A549 (cell line): ENCODE data around the gene SMIM21. TPM values are rescaled to one million over a fixed set of nuclear protein-coding genes. Genes with fewer than 3 reads are reported as not detected.

Experiments
- ATAC-seq, 2 experiments: fragments of 200-7000 bp in 1 of 2; fragments of >200 bp in 1 of 2; cut with Nextera tagmentation in 1 of 2; cut with Tn5 transposase in 1 of 2; 3 replicates each; pipeline versions ENCODE4 v1.8.0 to v1.9.1; 2018 to 2020; ENCODE audit warnings: mild to moderate bottlenecking in 1 of 2, moderate library complexity in 1 of 2
- CTCF ChIA-PET: fragments of 300-600 bp; sonication (Branson Sonifier 250); formaldehyde crosslinking; extraction: SDS; loops from one replicate; lab custom pipeline; 2021; ENCODE audit warnings: antibody characterized with exemption, inconsistent platforms; lab: Yijun Ruan, JAX
- POLR2A ChIA-PET: fragments of 350-600 bp; formaldehyde crosslinking; extraction: SDS; loops from one replicate; lab custom pipeline; 2021; ENCODE audit warnings: antibody characterized with exemption, inconsistent platforms; lab: Yijun Ruan, JAX
- DNase-seq, 2 experiments: peaks; one replicate each; pipeline versions ENCODE4 v3.0.0 to v3.0.0-alpha.2; 2011 to 2016; ENCODE audit warnings: low read depth in 1 of 2, low spot score in 1 of 2
- FAIRE-seq: peaks from 2 replicates; lab custom pipeline; 2011; peaks lifted over from hg19 to GRCh38; lab: Jason Lieb, UNC
- H3K27ac ChIP-seq, 2 experiments: fragments of >200 bp; sonication (Bioruptor Twin); formaldehyde crosslinking; 3 replicates each; pipeline ENCODE4 v1.5.1; 2016 to 2017
- H3K4me1 ChIP-seq: fragments of >200 bp; sonication (Bioruptor Twin); formaldehyde crosslinking; 3 replicates; pipeline ENCODE4 v1.6.1; 2016
- H3K4me2 ChIP-seq: fragments of >200 bp; sonication (Bioruptor Twin); formaldehyde crosslinking; 3 replicates; pipeline ENCODE4 v1.6.1; 2016
- H3K4me3 ChIP-seq: fragments of >200 bp; sonication (Bioruptor Twin); formaldehyde crosslinking; 3 replicates; pipeline ENCODE4 v1.5.1; 2016
- H3K9me3 ChIP-seq: fragments of >200 bp; sonication (Bioruptor Twin); formaldehyde crosslinking; 3 replicates; pipeline ENCODE4 v1.6.1; 2016
- CBX2 ChIP-seq: fragments of 200-600 bp; sonication (generic); IDR thresholded peaks from 2 replicates; pipeline ENCODE4 v1.6.1; 2016; ENCODE audit warnings: low read depth, mild to moderate bottlenecking, borderline replicate concordance
- CEBPB ChIP-seq, 2 experiments: fragments of >200 bp in 1 of 2; sonication (Bioruptor Twin) in 1 of 2; formaldehyde crosslinking in 1 of 2; IDR thresholded peaks; 2 replicates each; pipeline ENCODE4 v1.6.1; 2012 to 2016
- EHMT2 ChIP-seq: fragments of 200-600 bp; sonication (generic); IDR thresholded peaks from 2 replicates; pipeline ENCODE4 v1.6.1; 2016; ENCODE audit warnings: antibody characterized with exemption, low read depth, mild to moderate bottlenecking, moderate library complexity
- ELK1 ChIP-seq: fragments of 150-350 bp; IDR thresholded peaks from 2 replicates; pipeline ENCODE4 v1.6.1; 2014; ENCODE audit warnings: low read depth, mild to moderate bottlenecking, low read length
- GATA3 ChIP-seq: IDR thresholded peaks from 2 replicates; pipeline ENCODE4 v1.6.1; 2012; ENCODE audit warnings: borderline replicate concordance
- HOXB13 ChIP-seq: fragments of 250-450 bp; sonication (Bioruptor Pico); IDR thresholded peaks from 2 replicates; pipeline ENCODE4 v1.5.0; 2020; ENCODE audit warnings: low read depth, mild to moderate bottlenecking, moderate library complexity
- JUNB ChIP-seq: fragments of >200 bp; sonication (Bioruptor Twin); formaldehyde crosslinking; IDR thresholded peaks from 2 replicates; pipeline ENCODE4 v1.6.1; 2016
- KDM1A ChIP-seq: fragments of 200-600 bp; sonication (generic); IDR thresholded peaks from 2 replicates; pipeline ENCODE4 v1.6.1; 2016; ENCODE audit warnings: low read depth, mild to moderate bottlenecking
- KDM5A ChIP-seq: fragments of 200-600 bp; sonication (generic); IDR thresholded peaks from 2 replicates; pipeline ENCODE4 v1.6.1; 2016; ENCODE audit warnings: antibody characterized with exemption, mild to moderate bottlenecking
- MAZ ChIP-seq: fragments of 150-350 bp; IDR thresholded peaks from 2 replicates; pipeline ENCODE4 v1.6.1; 2014; ENCODE audit warnings: antibody characterized with exemption, low read depth, low read length, borderline replicate concordance
- NPAS2 ChIP-seq: fragments of 250-450 bp; sonication (Bioruptor Pico); IDR thresholded peaks from 2 replicates; pipeline ENCODE4 v1.8.0; 2022; ENCODE audit warnings: mild to moderate bottlenecking, moderate library complexity, borderline replicate concordance
- NR3C1 ChIP-seq: fragments of >200 bp; sonication (Bioruptor Twin); formaldehyde crosslinking; IDR thresholded peaks from 3 replicates; pipeline ENCODE4 v1.6.1; 2017
- POLR2AphosphoS2 ChIP-seq: conservative IDR thresholded peaks from 2 replicates; pipeline ENCODE4 v1.6.1; 2012; ENCODE audit warnings: low read length, improper control_type of control experiment, inconsistent platforms
- RARB ChIP-seq: fragments of 250-450 bp; sonication (Bioruptor Pico); IDR thresholded peaks from 2 replicates; pipeline ENCODE4 v1.8.0; 2021; ENCODE audit warnings: mild to moderate bottlenecking, moderate library complexity
- RNF2 ChIP-seq: fragments of 200-600 bp; sonication (generic); IDR thresholded peaks from 2 replicates; pipeline ENCODE4 v1.6.1; 2016; ENCODE audit warnings: low read depth, mild to moderate bottlenecking, antibody characterized with exemption, moderate library complexity, borderline replicate concordance
- SMC3 ChIP-seq: fragments of >200 bp; sonication (Bioruptor Twin); formaldehyde crosslinking; IDR thresholded peaks from 3 replicates; pipeline ENCODE4 v1.6.1; 2018; ENCODE audit warnings: inconsistent platforms
- SREBF2 ChIP-seq: fragments of 450-650 bp; IDR thresholded peaks from 2 replicates; pipeline ENCODE4 v1.6.1; 2014; ENCODE audit warnings: mild to moderate bottlenecking, moderate library complexity
- TFCP2L1 ChIP-seq: fragments of 250-450 bp; sonication (Bioruptor Pico); IDR thresholded peaks from 2 replicates; pipeline ENCODE4 v1.5.0; 2021; ENCODE audit warnings: mild to moderate bottlenecking
- TP53 ChIP-seq: fragments of 250-450 bp; sonication (Bioruptor Pico); IDR thresholded peaks from 2 replicates; pipeline ENCODE4 v1.5.0; 2021; ENCODE audit warnings: mild to moderate bottlenecking, moderate library complexity
- ZNF302 ChIP-seq: fragments of 250-450 bp; sonication (Bioruptor Pico); IDR thresholded peaks from 2 replicates; pipeline ENCODE4 v1.9.0; 2021; ENCODE audit warnings: inconsistent platforms, mild to moderate bottlenecking, moderate library complexity
- ZSCAN20 ChIP-seq: fragments of 250-450 bp; sonication (Bioruptor Pico); IDR thresholded peaks from 2 replicates; pipeline ENCODE4 v1.8.0; 2022; ENCODE audit warnings: mild to moderate bottlenecking, moderate library complexity
- WGBS: methylation state at CpG from one replicate; pipeline ENCODE4 v1.1.6; 2017; ENCODE audit errors: missing lambda C conversion rate; 5-methylcytosine and 5-hydroxymethylcytosine counted together
- polyA plus RNA-seq, 4 experiments: library from polyadenylated mRNA; depleted of rRNA in 3 of 4; stranded (reverse); fragments of >200 nt; fragmentation: RNase III in 1 of 4; extraction: RNeasy Plus Mini Kit Qiagen cat#74134 plus additional on column Dnase treatment in 1 of 4; gene quantifications; 2 replicates in 3 of 4; 3 replicates in 1 of 4; pipeline ENCODE4 v1.2.3, GENCODE V29; 2011 to 2017
- TF ChIP-seq, protein P1 (sequence below): fragments of >200 bp; sonication (Bioruptor Twin); formaldehyde crosslinking; IDR thresholded peaks from 3 replicates; pipeline ENCODE4 v1.5.1; 2016
- TF ChIP-seq, protein P2 (sequence below): IDR thresholded peaks from 2 replicates; pipeline ENCODE4 v1.6.1; 2012
- TF ChIP-seq, protein P3 (sequence below): IDR thresholded peaks from 2 replicates; pipeline ENCODE4 v1.6.1; 2012; ENCODE audit warnings: low read depth, borderline replicate concordance
- TF ChIP-seq, protein P4 (sequence below): fragments of >200 bp; sonication (Bioruptor Twin); formaldehyde crosslinking; IDR thresholded peaks from 2 replicates; pipeline ENCODE4 v1.6.1; 2016
- TF ChIP-seq, protein P5 (sequence below): fragments of 250-450 bp; sonication (Bioruptor Pico); IDR thresholded peaks from 2 replicates; pipeline ENCODE4 v1.5.0; 2021; ENCODE audit warnings: mild to moderate bottlenecking, moderate library complexity, borderline replicate concordance

Gene SMIM21
- polyA plus RNA-seq, 2 of the 4 experiments (the other 2 are of a cell fraction), result not detected

DNA sequence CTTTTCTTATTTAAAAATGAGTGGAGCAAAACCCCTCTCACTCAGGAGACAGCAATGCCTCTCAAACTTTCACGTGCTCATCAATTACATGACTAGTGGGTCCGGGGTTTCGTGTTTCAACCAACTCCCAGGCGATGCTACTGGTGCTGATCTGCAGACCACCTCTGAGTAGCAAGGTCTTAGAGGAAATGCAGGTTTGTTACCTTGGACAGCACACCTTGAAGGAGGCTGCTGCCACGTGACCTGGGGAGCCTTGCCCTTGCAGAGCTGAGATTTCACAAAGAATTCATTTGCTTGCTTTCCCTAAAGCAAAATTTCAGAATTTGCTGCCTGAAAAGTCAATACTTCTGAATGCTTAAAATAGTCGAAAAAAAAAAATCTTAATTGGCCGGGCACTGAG, 32.4 kb downstream of the SMIM21 start:
- no peak for ATAC-seq
- no peak for DNase-seq
- 42% methylated on average over 6 of the region's 7 CpGs for WGBS
- no peak overlapping the region for H3K27ac ChIP-seq
- no peaks in the 10 kb centered on the region for H3K9me3 ChIP-seq
- FAIRE-seq, result no peak
- no peak overlapping the region for H3K4me3 ChIP-seq
- H3K4me2 ChIP-seq, result no peak overlapping the region
- CTCF ChIA-PET, result no interaction called here
- TF ChIP-seq, protein P1, sequence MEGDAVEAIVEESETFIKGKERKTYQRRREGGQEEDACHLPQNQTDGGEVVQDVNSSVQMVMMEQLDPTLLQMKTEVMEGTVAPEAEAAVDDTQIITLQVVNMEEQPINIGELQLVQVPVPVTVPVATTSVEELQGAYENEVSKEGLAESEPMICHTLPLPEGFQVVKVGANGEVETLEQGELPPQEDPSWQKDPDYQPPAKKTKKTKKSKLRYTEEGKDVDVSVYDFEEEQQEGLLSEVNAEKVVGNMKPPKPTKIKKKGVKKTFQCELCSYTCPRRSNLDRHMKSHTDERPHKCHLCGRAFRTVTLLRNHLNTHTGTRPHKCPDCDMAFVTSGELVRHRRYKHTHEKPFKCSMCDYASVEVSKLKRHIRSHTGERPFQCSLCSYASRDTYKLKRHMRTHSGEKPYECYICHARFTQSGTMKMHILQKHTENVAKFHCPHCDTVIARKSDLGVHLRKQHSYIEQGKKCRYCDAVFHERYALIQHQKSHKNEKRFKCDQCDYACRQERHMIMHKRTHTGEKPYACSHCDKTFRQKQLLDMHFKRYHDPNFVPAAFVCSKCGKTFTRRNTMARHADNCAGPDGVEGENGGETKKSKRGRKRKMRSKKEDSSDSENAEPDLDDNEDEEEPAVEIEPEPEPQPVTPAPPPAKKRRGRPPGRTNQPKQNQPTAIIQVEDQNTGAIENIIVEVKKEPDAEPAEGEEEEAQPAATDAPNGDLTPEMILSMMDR, result no peak
- TF ChIP-seq NR3C1 (no peak), JUNB (no peak), SMC3 (no peak), CBX2 (no peak), HOXB13 (CRISPR knock-in tag) (no peak), MAZ (no peak), TFCP2L1 (no peak), KDM5A (no peak), RARB (CRISPR knock-in tag) (no peak), ZSCAN20 (CRISPR knock-in tag) (no peak)
- TF ChIP-seq, all 56 proteins: peak for 0
- POLR2A ChIA-PET, result no interaction called here
- H3K4me1 ChIP-seq, result no peaks in the 10 kb centered on the region

- 62% methylated on average over 5 of the region's 5 CpGs for WGBS
- Histone ChIP-seq H3K9me3 (no peaks in the 10 kb centered on the region), H3K27ac (no peak overlapping the region), H3K4me3 (no peak overlapping the region), H3K4me2 (no peak overlapping the region), H3K4me1 (no peaks in the 10 kb centered on the region)
- ATAC-seq (no peak), DNase-seq (no peak), FAIRE-seq (no peak)
- TF ChIP-seq ZNF302 (CRISPR knock-in tag) (no peak), POLR2AphosphoS2 (no peak)
- ChIA-PET CTCF (no interaction called here), POLR2A (no interaction called here)
Measured at GRCh38 chr18:75393721-75394120, 33.8 kb downstream of the SMIM21 start.

GRCh38 chr18:75392226-75392578, 35.3 kb downstream of the SMIM21 start:
- TF ChIP-seq, protein P2, sequence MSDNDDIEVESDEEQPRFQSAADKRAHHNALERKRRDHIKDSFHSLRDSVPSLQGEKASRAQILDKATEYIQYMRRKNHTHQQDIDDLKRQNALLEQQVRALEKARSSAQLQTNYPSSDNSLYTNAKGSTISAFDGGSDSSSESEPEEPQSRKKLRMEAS, result no peak
- TF ChIP-seq NPAS2 (CRISPR knock-in tag) (no peak), JUNB (no peak), TP53 (CRISPR knock-in tag) (no peak), SMC3 (no peak), RARB (CRISPR knock-in tag) (no peak), GATA3 (no peak), TFCP2L1 (no peak), RNF2 (no peak), EHMT2 (no peak), CEBPB (IDR thresholded peaks at IDR 0.05) (no peak), ZNF302 (CRISPR knock-in tag) (no peak), MAZ (no peak), ZSCAN20 (CRISPR knock-in tag) (no peak), SREBF2 (no peak), KDM1A (no peak), ELK1 (no peak)
- TF ChIP-seq, protein P3, sequence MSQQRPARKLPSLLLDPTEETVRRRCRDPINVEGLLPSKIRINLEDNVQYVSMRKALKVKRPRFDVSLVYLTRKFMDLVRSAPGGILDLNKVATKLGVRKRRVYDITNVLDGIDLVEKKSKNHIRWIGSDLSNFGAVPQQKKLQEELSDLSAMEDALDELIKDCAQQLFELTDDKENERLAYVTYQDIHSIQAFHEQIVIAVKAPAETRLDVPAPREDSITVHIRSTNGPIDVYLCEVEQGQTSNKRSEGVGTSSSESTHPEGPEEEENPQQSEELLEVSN, result no peak
- TF ChIP-seq, protein P4, sequence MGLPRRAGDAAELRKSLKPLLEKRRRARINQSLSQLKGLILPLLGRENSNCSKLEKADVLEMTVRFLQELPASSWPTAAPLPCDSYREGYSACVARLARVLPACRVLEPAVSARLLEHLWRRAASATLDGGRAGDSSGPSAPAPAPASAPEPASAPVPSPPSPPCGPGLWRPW, result no peak
- TF ChIP-seq, protein P5, sequence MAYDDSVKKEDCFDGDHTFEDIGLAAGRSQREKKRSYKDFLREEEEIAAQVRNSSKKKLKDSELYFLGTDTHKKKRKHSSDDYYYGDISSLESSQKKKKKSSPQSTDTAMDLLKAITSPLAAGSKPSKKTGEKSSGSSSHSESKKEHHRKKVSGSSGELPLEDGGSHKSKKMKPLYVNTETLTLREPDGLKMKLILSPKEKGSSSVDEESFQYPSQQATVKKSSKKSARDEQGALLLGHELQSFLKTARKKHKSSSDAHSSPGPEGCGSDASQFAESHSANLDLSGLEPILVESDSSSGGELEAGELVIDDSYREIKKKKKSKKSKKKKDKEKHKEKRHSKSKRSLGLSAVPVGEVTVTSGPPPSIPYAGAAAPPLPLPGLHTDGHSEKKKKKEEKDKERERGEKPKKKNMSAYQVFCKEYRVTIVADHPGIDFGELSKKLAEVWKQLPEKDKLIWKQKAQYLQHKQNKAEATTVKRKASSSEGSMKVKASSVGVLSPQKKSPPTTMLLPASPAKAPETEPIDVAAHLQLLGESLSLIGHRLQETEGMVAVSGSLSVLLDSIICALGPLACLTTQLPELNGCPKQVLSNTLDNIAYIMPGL (CRISPR knock-in tag), result no peak
- TF ChIP-seq, all 56 proteins: peak for 0
- Histone ChIP-seq H3K4me1 (no peaks in the 10 kb centered on the region), H3K4me3 (no peak overlapping the region), H3K4me2 (no peak overlapping the region), H3K27ac (no peak overlapping the region), H3K9me3 (no peaks in the 10 kb centered on the region)
- ChIA-PET CTCF (no interaction called here), POLR2A (no interaction called here)
- 64% methylated on average over 5 of the region's 10 CpGs for whole genome bisulfite sequencing
- ATAC-seq, result no peak
- FAIRE-seq, result no peak
- no peak for DNase-seq
